WI38 (cell line): ENCODE measurements around the gene SRGAP3.

Source experiments
- H3K4me3 ChIP-seq: 2 replicates; pipeline ENCODE4 v1.5.1; 2011; ENCODE audit warnings: low read depth, mild to moderate bottlenecking, control low read depth, low read length
- TF ChIP-seq, protein P1 (sequence below): IDR thresholded peaks from 2 replicates; pipeline ENCODE4 v1.5.1; 2012; ENCODE audit warnings: low read depth, mild to moderate bottlenecking, control low read depth, low read length

The SRGAP3 gene

DNA sequence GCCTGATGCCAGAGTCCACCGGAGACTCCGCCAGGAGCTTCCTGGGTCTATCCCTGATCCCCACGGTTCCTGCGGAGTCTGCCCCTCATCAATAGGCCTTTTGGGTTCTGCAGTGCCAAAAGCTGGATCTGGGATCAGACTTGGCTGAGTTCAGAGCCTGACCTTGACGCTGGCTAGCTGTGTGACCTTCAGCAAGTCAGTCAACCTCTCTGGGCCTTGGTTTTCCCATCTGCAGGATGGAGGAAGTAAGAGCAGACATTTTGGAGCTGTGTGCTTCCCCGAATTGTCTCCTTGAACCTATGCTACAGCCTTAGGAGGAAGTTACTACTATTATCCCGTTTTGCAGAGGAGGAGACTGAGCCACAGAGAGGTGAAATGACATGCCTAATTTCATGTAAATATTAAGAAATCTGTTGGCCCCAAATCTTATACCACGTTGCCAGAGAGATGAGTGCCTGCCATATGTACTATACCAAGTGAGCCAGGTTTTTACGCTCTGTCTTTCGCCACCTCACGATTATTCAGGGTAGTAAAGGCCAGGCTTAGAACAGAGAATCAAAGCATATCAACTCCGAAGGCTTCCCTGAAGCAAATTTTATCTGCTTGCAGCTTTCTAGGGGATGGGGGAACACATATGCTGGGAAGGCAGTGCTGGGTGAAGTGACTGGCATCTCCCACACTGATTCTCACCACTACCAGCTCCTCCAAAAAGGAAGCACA is 112.5 kb downstream of the SRGAP3 start:
- TF ChIP-seq, protein P1, sequence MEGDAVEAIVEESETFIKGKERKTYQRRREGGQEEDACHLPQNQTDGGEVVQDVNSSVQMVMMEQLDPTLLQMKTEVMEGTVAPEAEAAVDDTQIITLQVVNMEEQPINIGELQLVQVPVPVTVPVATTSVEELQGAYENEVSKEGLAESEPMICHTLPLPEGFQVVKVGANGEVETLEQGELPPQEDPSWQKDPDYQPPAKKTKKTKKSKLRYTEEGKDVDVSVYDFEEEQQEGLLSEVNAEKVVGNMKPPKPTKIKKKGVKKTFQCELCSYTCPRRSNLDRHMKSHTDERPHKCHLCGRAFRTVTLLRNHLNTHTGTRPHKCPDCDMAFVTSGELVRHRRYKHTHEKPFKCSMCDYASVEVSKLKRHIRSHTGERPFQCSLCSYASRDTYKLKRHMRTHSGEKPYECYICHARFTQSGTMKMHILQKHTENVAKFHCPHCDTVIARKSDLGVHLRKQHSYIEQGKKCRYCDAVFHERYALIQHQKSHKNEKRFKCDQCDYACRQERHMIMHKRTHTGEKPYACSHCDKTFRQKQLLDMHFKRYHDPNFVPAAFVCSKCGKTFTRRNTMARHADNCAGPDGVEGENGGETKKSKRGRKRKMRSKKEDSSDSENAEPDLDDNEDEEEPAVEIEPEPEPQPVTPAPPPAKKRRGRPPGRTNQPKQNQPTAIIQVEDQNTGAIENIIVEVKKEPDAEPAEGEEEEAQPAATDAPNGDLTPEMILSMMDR: no peak
- H3K4me3 ChIP-seq: no peak overlapping the region

DNA sequence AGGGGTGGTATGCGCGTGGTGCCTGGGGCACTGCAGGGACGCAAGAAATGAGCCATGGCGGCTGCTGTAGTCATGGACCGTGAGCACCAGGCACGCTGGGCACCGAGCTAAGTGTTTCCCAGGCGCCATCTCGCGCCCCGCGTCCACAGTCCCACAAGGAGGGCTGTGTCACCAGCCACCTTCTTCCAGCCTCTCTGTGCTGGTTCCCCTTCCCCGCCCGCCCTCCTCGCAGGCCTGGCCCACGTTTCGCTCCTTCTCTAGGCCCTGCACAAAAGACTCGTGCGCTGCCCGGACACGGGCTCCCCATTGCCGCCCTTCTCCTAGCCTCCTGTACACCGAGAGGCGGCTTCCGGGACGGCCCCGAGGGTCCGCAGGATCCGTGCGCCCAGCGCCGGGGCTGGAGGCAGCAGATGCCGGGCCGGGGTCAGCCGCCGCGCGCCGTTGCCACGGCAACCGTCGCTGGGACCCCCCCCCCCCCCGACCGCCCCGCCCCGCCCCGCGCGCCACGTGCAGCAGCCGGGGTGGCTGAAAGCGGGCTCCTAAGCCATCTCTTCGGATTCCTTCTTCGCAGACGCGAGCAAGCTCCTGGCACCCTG is 113.4 kb downstream of the SRGAP3 start:
- TF ChIP-seq, protein P1: no peak
- no peak overlapping the region for H3K4me3 ChIP-seq

DNA sequence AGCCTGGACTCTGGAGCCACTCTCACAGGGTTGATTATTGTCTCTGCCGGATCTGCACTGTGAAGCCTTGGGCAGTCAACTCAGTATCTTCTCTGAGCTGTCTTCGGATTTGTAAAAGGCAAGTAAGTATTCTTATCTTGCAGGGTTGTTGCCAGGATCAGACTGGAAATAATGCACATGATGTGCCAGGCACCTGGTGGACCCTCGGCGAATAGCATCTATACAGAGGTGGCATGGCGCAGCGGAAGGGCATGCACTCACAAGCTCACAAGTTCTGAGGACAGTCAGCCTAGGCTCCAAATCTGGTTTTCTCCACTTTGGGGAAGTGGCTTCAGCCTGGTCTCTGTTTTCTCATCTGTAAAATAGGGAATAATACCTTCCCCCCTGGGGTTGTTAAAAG is 113.9 kb downstream of the SRGAP3 start:
- TF ChIP-seq, protein P1: no peak
- H3K4me3 ChIP-seq: no peak overlapping the region

GRCh38 chr3:9133656-9134055 is 115.8 kb downstream of the SRGAP3 start:
- TF ChIP-seq, protein P1: no peak

DNA sequence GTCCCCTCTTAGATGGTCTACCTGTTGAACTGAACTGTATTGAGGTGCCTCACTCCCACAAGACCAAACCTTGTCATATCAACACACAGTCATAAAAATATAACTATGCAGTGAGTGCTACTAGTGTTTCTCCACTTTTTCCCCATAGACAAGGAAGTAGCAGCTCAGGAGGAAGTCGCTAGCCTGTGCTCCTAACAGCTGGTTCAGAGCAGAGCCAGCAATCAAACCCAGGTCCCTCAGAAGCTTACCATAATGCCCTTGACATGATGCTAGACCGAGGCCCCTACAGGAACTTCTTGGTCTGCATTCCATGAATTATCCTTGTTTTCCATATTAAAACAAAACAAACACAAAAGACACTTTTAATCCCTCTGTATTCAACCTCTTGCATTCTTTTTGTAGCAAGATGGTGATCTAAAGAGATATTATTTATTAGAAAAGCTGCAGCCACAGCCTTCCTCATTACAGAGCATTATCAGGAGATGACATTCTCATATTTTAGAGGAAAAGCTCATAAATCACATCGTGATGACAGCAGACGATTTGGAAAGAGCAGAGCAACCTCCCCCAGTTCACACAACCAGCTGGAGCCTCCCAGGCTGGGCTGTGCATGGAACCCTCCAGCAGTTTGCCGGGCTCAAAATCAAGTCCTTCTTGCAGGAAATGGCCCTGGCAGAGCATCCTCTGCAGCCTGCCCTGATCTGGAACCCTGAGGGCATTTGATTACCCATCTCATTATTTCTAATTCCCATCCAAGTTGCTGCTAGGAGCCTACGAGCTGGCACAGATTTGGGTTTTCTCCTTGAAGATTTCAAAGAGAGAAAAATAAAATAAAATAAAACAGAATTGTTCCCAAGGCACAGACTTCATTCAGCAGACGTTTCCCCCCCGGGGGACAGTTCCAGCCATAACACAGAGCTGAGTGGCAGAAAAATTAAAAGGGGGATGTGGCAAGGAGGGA is 118.8 kb downstream of the SRGAP3 start:
- TF ChIP-seq, protein P1: no peak
- H3K4me3 ChIP-seq: no peak overlapping the region

More at GRCh38 chr3:9133656-9134055, 115.8 kb downstream of the SRGAP3 start:
- no peak overlapping the region for H3K4me3 ChIP-seq

GRCh38 chr3:9129365-9129764 is 120.1 kb downstream of the SRGAP3 start:
- no peak overlapping the region for H3K4me3 ChIP-seq
- TF ChIP-seq, protein P1: no peak
